Hepatocyte (in vitro differentiated cells): ENCODE data around the gene ROS1.

Experiments
- CTCF ChIP-seq: fragments of 200-600 bp; sonication (generic); IDR thresholded peaks from 2 replicates; pipeline ENCODE4 v1.5.1; 2016; ENCODE audit warnings: antibody characterized with exemption, mild to moderate bottlenecking; ENCODE audit not compliant: poor library complexity
- EZH2 ChIP-seq: fragments of 200-600 bp; sonication (generic); IDR thresholded peaks from 2 replicates; pipeline ENCODE4 v1.6.1; 2016; ENCODE audit warnings: antibody characterized with exemption, mild to moderate bottlenecking, borderline replicate concordance

GRCh38 chr6:117472667-117473066, 46.9 kb upstream of the ROS1 start:
- no peak for TF ChIP-seq CTCF
- no peak for TF ChIP-seq EZH2
